H54 (cell line): ENCODE results near the gene BEGAIN.

Experiments used
- DNase-seq: peaks from one replicate; pipeline ENCODE4 v3.0.0; 2011; ENCODE audit warnings: low spot score, mixed read lengths; ENCODE audit not compliant: insufficient read length
- FAIRE-seq: peaks from 3 replicates; lab custom pipeline; 2011; peaks lifted over from hg19 to GRCh38; lab: Jason Lieb, UNC
- POLR2A ChIP-seq: IDR thresholded peaks from 2 replicates; pipeline ENCODE4 v1.6.1; 2011; ENCODE audit warnings: low read depth, mild to moderate bottlenecking, low read length

The BEGAIN gene

DNA sequence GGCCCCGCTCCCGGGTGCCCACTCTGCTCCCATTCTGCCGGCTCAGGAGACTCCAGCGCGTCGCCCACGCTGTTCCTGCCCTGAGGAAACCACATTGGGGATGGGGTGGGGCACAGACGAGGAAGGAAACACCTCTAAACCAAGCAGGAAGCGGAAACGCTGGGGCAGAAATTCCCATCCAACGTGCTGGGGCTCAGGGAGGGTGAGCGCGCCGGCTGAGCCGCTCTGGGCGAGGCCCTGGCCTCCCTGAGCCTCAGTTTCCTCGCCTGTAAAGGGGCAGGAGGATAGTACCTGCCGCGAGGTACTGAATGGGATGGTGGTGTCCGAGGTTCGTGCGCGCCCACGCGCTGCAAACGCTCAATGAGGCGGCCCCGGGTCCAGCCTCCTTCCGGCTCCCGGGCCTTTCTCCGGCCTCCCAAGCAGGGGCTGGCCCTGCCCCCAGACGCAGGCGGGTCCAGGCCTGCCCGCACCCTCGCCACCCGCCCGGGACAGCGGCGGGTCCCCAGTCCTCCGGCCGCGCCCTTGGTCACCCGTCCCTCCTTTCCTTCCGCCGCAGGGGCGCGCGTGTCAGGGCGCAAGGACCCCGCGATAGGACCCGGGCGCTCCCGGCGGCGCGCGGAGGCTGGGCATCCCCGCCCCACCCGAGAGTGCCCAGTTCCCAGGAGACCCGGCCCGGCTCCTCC lies 673 bp downstream of the BEGAIN start:
- DNase-seq: peak; percentile 71
- FAIRE-seq: peak; percentile 43
- peak; percentile 30 for TF ChIP-seq POLR2A

DNA sequence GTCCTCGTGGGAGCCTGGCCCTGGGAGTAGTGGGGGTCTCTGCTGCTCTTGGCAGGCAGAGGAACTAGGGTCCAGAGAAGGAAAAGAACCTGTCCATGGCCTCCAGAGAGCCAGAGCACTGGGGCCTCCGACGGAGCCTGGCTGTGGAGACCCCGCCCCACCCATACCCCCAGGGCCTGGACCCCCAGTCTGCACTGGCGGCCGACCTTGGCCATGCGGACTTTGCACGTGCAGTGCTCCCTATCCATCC lies 1.1 kb downstream of the BEGAIN start:
- no peak for FAIRE-seq
- no peak for TF ChIP-seq POLR2A
- DNase-seq: no peak

DNA sequence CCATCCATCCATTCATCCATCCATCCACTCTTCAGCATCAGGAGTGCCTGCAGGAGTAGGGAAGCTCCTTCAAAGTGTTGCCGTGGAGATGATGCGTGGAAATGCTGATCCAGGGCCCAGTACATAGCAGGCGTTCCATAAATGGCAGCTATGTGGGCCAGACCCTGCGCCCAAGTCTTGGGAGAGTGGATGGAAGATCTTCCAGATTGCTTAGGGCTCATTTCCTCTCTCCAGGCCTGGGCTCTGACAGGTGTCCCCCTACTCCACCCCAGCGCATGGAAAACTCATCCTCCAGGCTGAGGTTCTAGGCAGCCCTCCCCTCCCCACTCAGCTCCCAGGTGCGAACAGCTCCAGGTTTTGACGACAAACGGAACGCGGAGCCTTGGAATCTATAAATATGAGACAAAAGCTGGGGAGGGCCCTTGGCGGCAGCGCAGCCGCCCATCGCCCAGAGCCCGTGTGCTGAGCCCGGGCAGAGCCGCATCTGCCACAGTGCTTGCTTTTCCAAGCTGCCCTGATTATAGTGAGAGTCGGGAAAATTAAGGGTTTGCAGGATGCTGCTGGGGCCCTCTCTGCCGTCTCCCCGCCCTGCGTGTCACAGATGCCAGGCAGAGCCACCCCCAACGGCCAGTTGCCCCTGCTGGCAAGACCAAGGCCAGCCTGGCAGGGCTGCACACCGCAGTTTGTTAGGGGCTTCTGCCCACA lies 1.6 kb downstream of the BEGAIN start:
- TF ChIP-seq POLR2A: no peak
- no peak for DNase-seq
- no peak for FAIRE-seq

DNA sequence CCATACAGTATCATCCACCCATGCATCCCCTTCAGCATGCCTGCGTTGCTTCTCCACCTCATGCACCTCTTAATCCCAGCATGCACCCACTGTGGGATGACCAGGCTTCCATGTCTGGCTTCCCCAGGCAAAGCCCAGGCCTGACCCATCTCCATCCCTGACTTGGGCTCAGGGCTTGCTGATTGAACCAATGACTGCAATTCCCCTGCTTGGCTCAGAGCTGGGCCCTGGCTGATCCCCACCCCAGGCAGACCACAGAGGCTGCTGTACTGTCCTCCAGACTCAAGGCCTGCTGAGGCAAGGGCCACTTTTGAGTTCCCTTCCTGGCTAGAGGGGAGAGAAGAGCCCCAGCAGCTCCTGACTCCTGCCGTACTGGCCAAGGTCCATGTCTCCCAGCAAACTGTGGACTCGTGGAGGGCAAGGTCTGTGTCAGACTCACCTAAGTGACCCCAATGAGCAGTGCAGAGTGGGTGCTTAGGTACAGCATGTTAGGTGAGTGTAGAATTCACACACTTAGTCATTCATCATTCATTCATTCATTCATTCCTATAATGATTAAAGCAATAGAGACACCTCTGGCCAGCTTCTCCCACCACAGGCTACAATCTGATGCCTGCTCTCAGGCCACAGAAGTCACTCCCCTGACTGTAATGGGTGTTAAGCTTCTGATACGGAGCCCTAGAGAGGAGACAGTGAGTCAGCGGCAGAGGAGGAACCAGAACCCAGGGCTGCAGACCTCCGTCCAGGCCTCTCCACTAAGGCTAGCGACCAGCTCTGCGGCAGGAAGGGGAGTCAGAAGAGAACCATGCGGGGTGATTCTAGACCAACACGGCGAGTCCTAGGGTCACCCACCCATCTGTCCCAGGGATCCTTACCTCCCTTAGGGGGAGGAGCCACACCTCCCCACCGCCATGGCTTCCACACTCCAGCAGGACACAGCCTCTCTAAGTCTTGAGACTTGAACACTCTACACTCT lies 2.9 kb downstream of the BEGAIN start:
- TF ChIP-seq POLR2A: no peak
- FAIRE-seq (no peak), DNase-seq (no peak)

DNA sequence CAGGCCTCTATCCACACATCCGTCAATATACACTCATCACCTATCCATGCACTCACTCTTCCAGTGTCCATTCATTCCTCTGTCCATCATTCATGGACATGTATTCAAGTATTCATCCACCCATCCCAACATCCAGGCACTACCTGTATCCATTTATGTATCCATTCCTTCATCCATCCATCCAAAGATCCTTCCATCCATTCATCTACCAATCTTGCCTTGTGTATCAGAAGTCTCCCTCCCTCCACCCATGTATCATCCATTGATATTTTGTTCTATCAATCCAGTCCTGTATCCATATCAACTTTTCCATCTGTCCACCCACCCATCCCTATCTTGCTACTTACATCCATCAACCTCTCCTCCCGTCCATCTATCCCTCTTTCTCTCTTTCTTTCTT lies 4.0 kb downstream of the BEGAIN start:
- TF ChIP-seq POLR2A: no peak
- FAIRE-seq (no peak), DNase-seq (no peak)

DNA sequence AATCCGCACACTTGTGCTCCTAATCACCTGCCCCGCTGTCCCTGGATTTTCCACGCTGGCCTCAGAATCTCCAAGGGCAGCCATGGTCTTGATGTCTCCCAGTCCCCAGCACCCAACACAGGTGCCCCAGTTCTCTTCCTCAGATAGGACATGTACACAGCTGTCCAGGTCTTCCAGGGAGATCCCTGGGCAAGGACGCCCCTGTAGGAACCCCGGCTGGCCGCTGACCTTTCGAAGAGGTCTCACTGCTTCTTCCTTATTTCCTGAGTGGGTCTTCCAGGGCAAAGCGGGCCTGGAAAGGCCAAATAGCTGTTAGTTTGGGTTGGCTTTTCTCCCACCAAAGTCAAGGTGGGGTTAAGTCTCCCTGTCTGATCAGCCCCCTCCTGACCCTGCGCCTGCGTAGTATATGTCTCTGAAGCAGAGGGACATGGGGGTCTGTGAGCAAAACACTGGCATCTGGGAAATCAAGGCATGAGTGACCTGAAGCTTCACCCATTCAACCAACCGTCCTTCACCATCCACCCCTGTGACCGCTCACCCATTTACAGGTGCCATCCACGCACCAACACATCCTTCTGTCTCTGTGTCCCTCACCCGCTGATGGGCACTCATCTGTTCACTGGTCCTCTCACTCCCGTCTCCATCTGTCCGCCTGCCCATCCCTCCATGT lies 4.6 kb downstream of the BEGAIN start:
- no peak for DNase-seq
- no peak for TF ChIP-seq POLR2A
- FAIRE-seq: no peak

DNA sequence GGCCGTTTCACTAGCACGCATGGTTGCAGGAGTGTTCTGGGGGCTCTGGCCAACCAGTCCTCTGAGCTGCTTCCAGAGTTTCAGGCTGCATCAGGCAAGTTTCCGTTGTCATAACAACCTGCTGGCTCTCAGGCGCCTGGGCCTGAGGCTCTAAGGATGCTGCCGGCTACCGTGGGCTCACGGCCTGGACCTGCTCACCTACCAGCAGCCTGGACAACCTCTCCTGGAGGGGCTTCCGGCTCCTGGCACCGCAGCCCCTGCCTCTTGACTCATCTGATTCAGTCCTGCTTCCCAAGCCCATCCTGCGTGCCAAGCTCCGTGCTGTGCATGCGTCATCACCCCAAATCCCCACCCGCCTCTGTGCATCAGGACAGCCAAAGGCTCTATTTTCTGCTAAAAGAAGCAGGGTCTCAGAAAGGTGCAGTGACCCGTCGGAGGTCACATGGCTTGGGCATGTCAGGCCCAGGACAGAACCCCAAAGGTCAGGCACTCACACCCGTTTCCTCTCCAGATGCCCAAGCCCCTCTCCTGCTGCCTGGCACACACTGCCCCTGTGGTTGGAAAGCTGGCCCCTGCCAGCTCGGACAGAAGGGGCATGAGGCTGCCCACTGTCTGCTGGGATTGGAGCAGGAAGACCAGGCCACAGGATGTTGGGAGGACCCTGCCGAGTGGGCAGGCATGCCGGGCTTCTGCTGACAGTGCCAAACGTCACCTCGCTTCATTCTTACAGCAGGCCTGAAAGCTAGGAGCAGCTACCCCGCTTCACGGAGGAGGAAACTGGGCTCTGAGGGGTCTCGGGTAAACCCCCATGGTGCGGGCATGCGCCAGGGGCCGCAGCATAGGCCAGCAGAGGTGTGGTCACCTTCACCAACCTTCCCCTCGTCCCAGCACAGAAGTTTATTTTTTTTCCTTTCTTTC lies 5.7 kb downstream of the BEGAIN start:
- no peak for TF ChIP-seq POLR2A
- no peak for DNase-seq
- no peak for FAIRE-seq

DNA sequence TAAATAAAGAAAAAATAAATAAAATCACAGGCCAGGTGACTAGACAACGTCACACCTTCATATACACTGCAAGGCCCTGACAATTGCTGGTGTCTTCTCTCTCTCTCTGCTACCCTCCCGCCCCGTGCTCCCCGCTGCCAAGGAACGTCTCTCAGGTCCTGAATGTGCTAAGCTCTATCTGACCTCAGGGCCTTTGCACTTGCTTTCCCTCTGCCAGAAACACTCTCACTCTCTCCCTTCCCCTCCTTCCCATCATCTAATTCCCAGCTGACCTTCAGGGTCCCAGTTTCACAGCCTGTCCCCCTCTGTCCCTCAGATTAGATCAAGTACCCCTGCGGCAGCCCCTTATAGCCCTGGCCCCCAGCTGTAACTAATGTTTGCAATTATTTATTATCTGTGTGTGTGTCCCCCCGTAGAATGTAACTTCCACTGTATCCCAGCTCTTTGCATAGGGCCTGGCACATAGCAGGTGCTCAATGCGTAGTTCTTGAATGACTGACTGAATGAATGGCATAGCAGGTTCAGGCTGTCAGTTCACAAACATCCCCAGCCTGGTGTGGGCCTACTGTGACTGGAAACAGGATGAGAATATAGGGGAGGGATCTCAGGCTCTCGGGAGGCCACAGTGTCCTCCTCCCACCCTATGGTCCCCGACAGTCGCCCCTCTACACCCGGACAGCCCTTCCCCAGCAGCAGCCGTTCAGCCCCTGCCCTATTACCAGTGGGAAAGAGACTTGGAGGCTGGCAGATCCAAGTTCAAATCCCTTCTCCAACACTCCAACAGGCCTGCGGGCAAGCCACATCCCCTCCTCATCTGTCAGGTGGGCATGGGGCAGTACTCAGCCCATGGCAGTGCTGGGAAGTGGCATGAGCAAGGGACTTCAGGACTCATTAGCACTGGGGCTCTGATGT lies 6.6 kb downstream of the BEGAIN start:
- FAIRE-seq: no peak
- no peak for DNase-seq
- TF ChIP-seq POLR2A: no peak

DNA sequence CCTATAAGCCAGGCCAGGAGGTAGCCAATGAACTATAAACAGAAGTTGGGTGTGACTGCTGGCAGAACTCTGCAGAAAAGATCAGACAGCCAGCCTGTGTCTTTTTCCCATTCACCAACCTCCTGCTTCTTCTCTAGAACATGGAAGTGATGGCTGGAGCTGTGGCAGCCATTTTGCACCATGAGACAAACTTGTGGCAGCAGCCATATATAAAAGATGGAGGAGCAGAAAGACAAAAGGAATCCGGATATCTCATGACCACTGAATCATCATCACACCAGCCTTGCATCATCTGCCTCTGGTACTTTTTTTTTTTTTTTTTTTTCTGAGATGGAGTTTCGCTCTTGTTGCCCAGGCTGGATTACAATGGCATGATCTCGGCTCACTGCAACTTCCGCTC lies 8.7 kb downstream of the BEGAIN start:
- TF ChIP-seq POLR2A: no peak
- no peak for DNase-seq
- FAIRE-seq: no peak

DNA sequence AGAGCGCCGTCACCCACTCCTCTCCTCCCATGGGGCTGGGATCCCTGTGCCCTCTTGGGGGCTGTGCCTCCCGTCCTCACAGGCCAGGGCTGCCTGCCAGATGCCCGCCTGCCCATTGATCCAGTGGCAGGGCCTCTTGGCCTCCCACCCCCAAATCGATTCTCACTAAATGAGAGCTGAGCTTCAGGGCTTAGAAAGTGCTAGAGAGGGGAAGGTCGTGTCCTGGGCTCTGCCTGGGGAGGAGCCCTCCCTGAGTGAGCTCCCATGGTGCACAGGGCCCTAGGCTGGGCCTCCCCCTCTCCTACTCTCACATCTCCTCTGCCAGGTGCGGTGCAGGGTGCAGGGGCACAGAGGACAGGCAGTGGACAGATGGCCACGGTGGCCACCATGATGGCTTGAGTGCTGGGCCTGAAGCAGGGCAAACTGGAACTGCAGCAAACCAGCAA lies 9.2 kb downstream of the BEGAIN start:
- no peak for DNase-seq
- no peak for TF ChIP-seq POLR2A
- no peak for FAIRE-seq

DNA sequence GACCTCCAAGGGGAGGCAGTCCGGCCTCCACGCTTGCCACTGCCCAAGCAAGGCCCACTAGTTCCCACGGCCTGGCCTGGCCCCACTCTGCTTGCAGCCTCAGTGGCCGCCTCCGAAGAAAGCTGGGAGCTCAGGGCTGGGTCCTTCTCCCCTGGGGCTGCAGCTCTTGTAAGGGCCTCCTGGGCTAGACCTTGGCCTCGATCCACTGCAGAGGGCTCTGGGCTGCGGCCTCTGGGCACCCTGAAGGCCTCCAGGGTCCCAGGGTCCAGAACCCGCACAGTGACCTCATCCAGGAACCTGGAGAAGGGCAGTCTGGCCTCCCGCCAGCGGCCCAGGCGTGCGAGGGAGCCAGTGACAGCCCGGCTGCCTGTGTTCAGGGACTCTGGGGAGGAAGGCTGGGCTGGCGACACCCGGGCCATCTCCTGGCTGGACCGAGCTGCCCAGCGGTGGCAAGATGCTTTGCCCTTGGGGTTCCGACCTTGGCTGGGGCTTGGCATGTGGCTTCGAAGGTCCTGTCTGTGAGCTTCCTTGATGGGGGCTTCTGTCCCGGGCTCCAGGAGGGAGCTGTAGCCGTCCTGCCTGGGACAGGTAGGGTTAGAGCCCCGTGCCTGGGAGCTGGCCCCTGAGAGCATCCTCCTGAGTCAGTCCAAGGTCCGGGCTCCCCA lies 9.8 kb downstream of the BEGAIN start:
- no peak for FAIRE-seq
- no peak for TF ChIP-seq POLR2A
- no peak for DNase-seq
